H1 (cell line): ENCODE results near the gene HS3ST6. TPM values are rescaled to one million over a fixed set of nuclear protein-coding genes. Genes with fewer than 3 reads are reported as not detected.
A peak's percentile ranks its signal among the peaks of the same experiment; 100 is the strongest.

Experiments used
- CTCF ChIA-PET: fragments of 300-600 bp; sonication (Branson Sonifier 250); formaldehyde crosslinking; loops from one replicate; lab custom pipeline; 2021; ENCODE audit not compliant: partially characterized antibody; lab: Charles Lee
- POLR2A ChIA-PET: fragments of 300-600 bp; sonication (Branson Sonifier 250); formaldehyde crosslinking; loops from one replicate; lab custom pipeline; 2021; ENCODE audit warnings: inconsistent platforms; ENCODE audit not compliant: partially characterized antibody; lab: Charles Lee
- DNase-seq, 2 experiments: peaks; one replicate each; pipeline versions ENCODE4 v3.0.0 to v3.0.0-alpha.2; 2010 to 2022; ENCODE audit warnings: low spot score in 2 of 2, low read depth in 1 of 2, mixed read lengths in 1 of 2
- FAIRE-seq: peaks from 2 replicates; lab custom pipeline; 2011; peaks lifted over from hg19 to GRCh38; lab: Jason Lieb, UNC
- H2AFZ ChIP-seq: 2 replicates; pipeline ENCODE4 v1.8.1; 2012; ENCODE audit warnings: low read length, inconsistent platforms
- H2AK5ac ChIP-seq: 2 replicates; pipeline ENCODE4 v1.6.1; 2013; ENCODE audit warnings: low read depth, low read length
- H2BK120ac ChIP-seq: replicated peaks from 2 replicates; pipeline ENCODE3; 2013; ENCODE audit warnings: low read depth, low read length, inconsistent platforms
- H2BK12ac ChIP-seq: 2 replicates; pipeline ENCODE4 v1.6.1; 2013; ENCODE audit warnings: low read depth, low read length
- H2BK15ac ChIP-seq: 2 replicates; pipeline ENCODE4 v1.6.1; 2013; ENCODE audit warnings: low read length
- H2BK20ac ChIP-seq: 2 replicates; pipeline ENCODE4 v1.6.1; 2013; ENCODE audit warnings: low read length
- H2BK5ac ChIP-seq: 2 replicates; pipeline ENCODE4 v1.6.1; 2013; ENCODE audit warnings: low read depth, low read length
- H3K14ac ChIP-seq: 2 replicates; pipeline ENCODE4 v1.6.1; 2013; ENCODE audit warnings: inconsistent platforms; ENCODE audit not compliant: insufficient read length
- H3K18ac ChIP-seq: 2 replicates; pipeline ENCODE4 v1.6.1; 2013; ENCODE audit warnings: low read length; ENCODE audit errors: extremely low read depth
- H3K23ac ChIP-seq: 2 replicates; pipeline ENCODE4 v1.6.1; 2013; ENCODE audit warnings: inconsistent platforms; ENCODE audit not compliant: insufficient read length
- H3K23me2 ChIP-seq: 2 replicates; pipeline ENCODE4 v1.6.1; 2013; ENCODE audit warnings: low read depth, low read length
- H3K27ac ChIP-seq: 2 replicates; pipeline ENCODE4 v1.6.1; 2011; ENCODE audit warnings: low read depth, low read length, inconsistent platforms
- H3K27me3 ChIP-seq, 4 experiments: replicated peaks in 1 of 4; 1 replicate in 1 of 4; 2 replicates in 3 of 4; pipeline versions ENCODE4 v1.6.1 to v1.8.1; 2011 to 2013; ENCODE audit warnings: low read length in 3 of 4, mild to moderate bottlenecking in 3 of 4, inconsistent platforms in 2 of 4, mixed read lengths in 2 of 4, moderate library complexity in 1 of 4; ENCODE audit not compliant: control insufficient read depth in 3 of 4, insufficient read depth in 3 of 4; ENCODE audit errors: extremely low read depth in 1 of 4
- H3K36me3 ChIP-seq, 4 experiments: 2 replicates each; pipeline versions ENCODE4 v1.6.1 to v1.8.1; 2011 to 2013; ENCODE audit warnings: mild to moderate bottlenecking in 4 of 4, low read length in 3 of 4, moderate library complexity in 2 of 4, control low read depth in 1 of 4, inconsistent platforms in 1 of 4; ENCODE audit not compliant: insufficient read depth in 4 of 4, control insufficient read depth in 2 of 4
- H3K4ac ChIP-seq: replicated peaks from 2 replicates; pipeline ENCODE3; 2013; ENCODE audit warnings: low read length, low read depth, mixed read lengths, inconsistent platforms; ENCODE audit not compliant: insufficient read length
- H3K4me1 ChIP-seq, 4 experiments: replicated peaks in 1 of 4; 1 replicate in 1 of 4; 2 replicates in 3 of 4; pipeline versions ENCODE4 v1.6.1 to v1.8.1; 2011 to 2013; ENCODE audit warnings: low read length in 3 of 4, inconsistent platforms in 2 of 4, mixed read lengths in 1 of 4; ENCODE audit not compliant: insufficient read depth in 4 of 4, control insufficient read depth in 3 of 4
- H3K4me2 ChIP-seq, 2 experiments: 2 replicates each; pipeline versions ENCODE4 v1.6.1 to v1.8.1; 2011 to 2013; ENCODE audit warnings: low read depth in 2 of 2, low read length in 2 of 2, control low read depth in 1 of 2, inconsistent platforms in 1 of 2, mild to moderate bottlenecking in 1 of 2; ENCODE audit not compliant: insufficient read depth in 1 of 2
- H3K4me3 ChIP-seq, 4 experiments: fragments of 200-600, 300-600 bp in 1 of 4; sonication (generic), shearing (Covaris generic), sonication (Bioruptor Twin) in 1 of 4; 2 replicates each; pipeline versions ENCODE4 v1.5.1 to v1.8.1; 2011 to 2016; ENCODE audit warnings: low read length in 4 of 4, low read depth in 3 of 4, control low read depth in 2 of 4, inconsistent platforms in 2 of 4, mild to moderate bottlenecking in 2 of 4, mixed read lengths in 1 of 4, moderate library complexity in 1 of 4; ENCODE audit not compliant: insufficient read depth in 2 of 4; ENCODE audit errors: extremely low read depth in 1 of 4
- H3K56ac ChIP-seq: replicated peaks from 2 replicates; pipeline ENCODE3; 2013; ENCODE audit warnings: low read depth, mild to moderate bottlenecking, mixed read lengths, low read length, inconsistent platforms; ENCODE audit not compliant: insufficient read length
- H3K79me1 ChIP-seq: 2 replicates; pipeline ENCODE4 v1.6.1; 2013; ENCODE audit warnings: low read depth, low read length, control low read depth
- H3K79me2 ChIP-seq, 2 experiments: 2 replicates each; pipeline versions ENCODE4 v1.6.1 to v1.8.1; 2012 to 2013; ENCODE audit warnings: low read length in 2 of 2, mild to moderate bottlenecking in 2 of 2, inconsistent platforms in 1 of 2; ENCODE audit not compliant: insufficient read depth in 2 of 2, control insufficient read depth in 1 of 2
- H3K9ac ChIP-seq, 4 experiments: replicated peaks in 1 of 4; 1 replicate in 1 of 4; 2 replicates in 3 of 4; pipeline versions ENCODE4 v1.6.1 to v1.8.1; 2011 to 2013; ENCODE audit warnings: low read depth in 3 of 4, low read length in 3 of 4, control low read depth in 2 of 4, mild to moderate bottlenecking in 2 of 4, moderate library complexity in 2 of 4, inconsistent platforms in 1 of 4; ENCODE audit errors: extremely low read depth in 1 of 4
- H3K9me3 ChIP-seq, 2 experiments: 2 replicates each; pipeline versions ENCODE4 v1.6.1 to v1.8.1; 2012 to 2013; ENCODE audit warnings: mild to moderate bottlenecking in 2 of 2, moderate library complexity in 2 of 2, control low read depth in 1 of 2, inconsistent platforms in 1 of 2, low read depth in 1 of 2, low read length in 1 of 2, mixed read lengths in 1 of 2; ENCODE audit not compliant: insufficient read depth in 2 of 2
- H4K20me1 ChIP-seq, 2 experiments: replicated peaks in 1 of 2; 2 replicates each; pipeline versions ENCODE3 to v1.8.1; 2011 to 2013; ENCODE audit warnings: inconsistent platforms in 2 of 2, low read length in 2 of 2, mild to moderate bottlenecking in 1 of 2; ENCODE audit not compliant: insufficient read depth in 2 of 2, control insufficient read depth in 1 of 2
- H4K5ac ChIP-seq: 2 replicates; pipeline ENCODE4 v1.6.1; 2013; ENCODE audit warnings: low read length, low read depth, mixed read lengths, inconsistent platforms; ENCODE audit not compliant: insufficient read length
- H4K8ac ChIP-seq: 2 replicates; pipeline ENCODE4 v1.8.0; 2013; ENCODE audit warnings: mild to moderate bottlenecking, moderate library complexity, low read length, inconsistent platforms; ENCODE audit not compliant: insufficient read depth; ENCODE audit errors: extremely low read depth
- H4K91ac ChIP-seq: replicated peaks from 2 replicates; pipeline ENCODE3; 2013; ENCODE audit warnings: low read length, mixed read lengths, inconsistent platforms; ENCODE audit not compliant: insufficient read length
- ATF3 ChIP-seq: IDR thresholded peaks from 2 replicates; pipeline ENCODE4 v1.6.1; 2011; ENCODE audit warnings: low read depth, mild to moderate bottlenecking, low read length; ENCODE audit not compliant: insufficient read depth
- CTCF ChIP-seq, 3 experiments: IDR thresholded peaks; 1 replicate in 2 of 3; 2 replicates in 1 of 3; pipeline versions ENCODE4 v1.5.1 to v1.6.1; 2011; ENCODE audit warnings: low read length in 3 of 3, mild to moderate bottlenecking in 3 of 3, inconsistent platforms in 2 of 3, low read depth in 1 of 3, moderate library complexity in 1 of 3; ENCODE audit not compliant: insufficient read depth in 1 of 3; ENCODE audit errors: control extremely low read depth in 1 of 3
- EGR1 ChIP-seq: IDR thresholded peaks from 2 replicates; pipeline ENCODE4 v1.6.1; 2011; ENCODE audit warnings: low read depth, low read length, borderline replicate concordance
- FOSL1 ChIP-seq: IDR thresholded peaks from 2 replicates; pipeline ENCODE4 v1.6.1; 2011; ENCODE audit warnings: mild to moderate bottlenecking, low read depth, low read length, moderate library complexity; ENCODE audit not compliant: insufficient read depth
- HDAC6 ChIP-seq: IDR thresholded peaks from one replicate; pipeline ENCODE4 v1.7.1; 2012; ENCODE audit warnings: low read depth, mild to moderate bottlenecking, inconsistent platforms, low read length, moderate library complexity
- SAP30 ChIP-seq: fragments of 300-600 bp; sonication (generic); IDR thresholded peaks from 2 replicates; pipeline ENCODE4 v1.7.1; 2012; ENCODE audit warnings: low read length, moderate library complexity, mild to moderate bottlenecking, inconsistent platforms; ENCODE audit not compliant: insufficient read depth, insufficient replicate concordance
- SIRT6 ChIP-seq: IDR thresholded peaks from one replicate; pipeline ENCODE4 v1.7.1; 2012; ENCODE audit warnings: low read length, inconsistent platforms
- WGBS, 2 experiments: shearing (Covaris generic) in 1 of 2; methylation state at CpG; one replicate each; pipeline versions ENCODE4 v1.1.6 to v1.1.7; 2013 to 2015; ENCODE audit warnings: low lambda C conversion rate in 2 of 2, mixed read lengths in 2 of 2, inconsistent platforms in 1 of 2, low coverage in 1 of 2, missing lambda C conversion rate in 1 of 2; ENCODE audit not compliant: insufficient replicate concordance in 2 of 2, insufficient coverage in 1 of 2, insufficient read length in 1 of 2; ENCODE audit errors: extremely low coverage in 1 of 2, missing lambda C conversion rate in 1 of 2; 5-methylcytosine and 5-hydroxymethylcytosine counted together
- polyA plus RNA-seq, 7 experiments: library from polyadenylated mRNA; depleted of rRNA in 3 of 7; stranded (reverse) in 5 of 7; unstranded in 2 of 7; fragments of >200 nt in 5 of 7; fragments of 200-250 nt in 2 of 7; gene quantifications; 1 replicate in 5 of 7; 2 replicates in 1 of 7; 4 replicates in 1 of 7; pipeline versions ENCODE4 v1.2.1 to v1.2.3, GENCODE V29; 2011 to 2013; ENCODE audit warnings: missing spikeins in 2 of 7, mixed read lengths in 2 of 7
- total RNA-seq: library from RNA; stranded (reverse); fragmentation: NEBNext Ultra II Directional; extraction: Animal tissue kit (Norgen Biotek cat#: 25700); gene quantifications from 2 replicates; pipeline ENCODE4 v1.2.1, GENCODE V29; 2021

The HS3ST6 gene
- total and polyA plus RNA-seq, 2 of the 8 experiments (the other 6 are each of a cell fraction or from before 2014, with no cell fraction given) = 0.36 to 0.39 TPM

DNA sequence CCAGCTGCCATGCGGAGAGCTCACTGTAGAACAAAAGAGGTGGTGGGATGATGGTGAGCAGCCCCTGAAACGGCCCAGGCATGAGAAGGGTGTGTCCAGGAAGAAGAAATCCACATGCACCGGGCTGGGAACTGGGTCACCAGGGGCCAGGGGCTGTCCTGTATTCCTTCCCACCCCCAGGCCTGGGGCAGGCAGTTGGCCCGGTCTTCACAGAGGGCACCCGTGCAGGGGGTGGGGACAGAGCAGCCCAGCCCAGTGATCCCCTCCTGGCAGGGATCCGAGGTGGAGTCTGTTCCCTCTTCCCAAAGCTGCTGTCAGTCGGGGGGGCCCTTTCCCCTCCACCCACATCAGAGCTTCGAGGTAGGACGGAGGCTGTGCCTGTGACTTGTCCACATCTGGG, 9.2 kb downstream of the HS3ST6 start:
- Histone ChIP-seq H3K4me3 (no peak overlapping the region), H3K56ac (no peak overlapping the region), H2BK12ac (peak overlapping the region; percentile 27; the same call in 1 of the 2 replicates), H3K27ac (no peak overlapping the region), H3K23me2 (no peaks in the 10 kb centered on the region), H3K9me3 (no peaks in the 10 kb centered on the region), H3K27me3 (peaks cover 0 to 2% (median 1%) of the 10 kb centered on the region in 4 experiments; a peak in 4 of 7 replicates), H3K4me1 (peaks cover 0 to 21% (median 3%) of the 10 kb centered on the region in 4 experiments; a peak in 3 of 7 replicates), H3K4ac (no peak overlapping the region), H3K79me1 (no peaks in the 10 kb centered on the region), H2AK5ac (no peak overlapping the region), H3K79me2 (no peaks in the 10 kb centered on the region), H3K36me3 (no peaks in the 10 kb centered on the region), H2BK120ac (no peak overlapping the region), H3K14ac (no peak overlapping the region), H2BK20ac (no peak overlapping the region), H4K91ac (no peak overlapping the region), H2BK15ac (peak overlapping the region; percentile 61; the same call in 1 of the 2 replicates), H3K23ac (no peak overlapping the region), H4K20me1 (no peaks in the 10 kb centered on the region), H4K5ac (no peak overlapping the region), H3K9ac (no peak overlapping the region), H3K18ac (peak overlapping the region; percentile 19; the same call in 1 of the 2 replicates), H3K4me2 (no peak overlapping the region), H2AFZ (no peak overlapping the region), H4K8ac (peak overlapping the region; percentile 71; the same call in 1 of the 2 replicates), H2BK5ac (peak overlapping the region; percentile 56; the same call in 1 of the 2 replicates)
- TF ChIP-seq CTCF (IDR thresholded peaks at IDR 0.05; ENCODE audit: control extremely low read depth in 1 of 3, insufficient read depth in 1 of 3, low read depth in 1 of 3, low read length in 3 of 3) (no peak), HDAC6 (no peak), FOSL1 (no peak), EGR1 (no peak), ATF3 (no peak), SAP30 (no peak), SIRT6 (no peak)
- FAIRE-seq (no peak), DNase-seq (no peak)
- POLR2A ChIA-PET = interaction anchor here (0.9 to 3.6 kb wide), 5 partner anchors 9 to 246 kb away, joined by 3 to 17 read pairs (median 4); partner anchors contain the start of genes RPS2 and TRAF7
- 91% methylated on average over 9 of the region's 9 CpGs; no CpG with 5 or more reads in 1 of the 2 experiments for WGBS, 2 experiments
- CTCF ChIA-PET = interaction anchor here (0.6 to 2.7 kb wide), 9 partner anchors 9 to 616 kb away, joined by 3 to 10 read pairs (median 3); partner anchors contain the start of gene MEIOB
